HG03139 (cell line): ENCODE results near the gene KRTAP2-2.
"Not testable (repeated sequence)": the region's sequence is repeated elsewhere in the genome, so short reads cannot be mapped to it uniquely, and the experiment has no call there.

Experiments used
- ATAC-seq: cut with Tn5 transposase; IDR thresholded peaks from one replicate; pipeline ENCODE4 v1.9.1; 2021; ENCODE audit not compliant: unreplicated experiment

Gene KRTAP2-2

DNA sequence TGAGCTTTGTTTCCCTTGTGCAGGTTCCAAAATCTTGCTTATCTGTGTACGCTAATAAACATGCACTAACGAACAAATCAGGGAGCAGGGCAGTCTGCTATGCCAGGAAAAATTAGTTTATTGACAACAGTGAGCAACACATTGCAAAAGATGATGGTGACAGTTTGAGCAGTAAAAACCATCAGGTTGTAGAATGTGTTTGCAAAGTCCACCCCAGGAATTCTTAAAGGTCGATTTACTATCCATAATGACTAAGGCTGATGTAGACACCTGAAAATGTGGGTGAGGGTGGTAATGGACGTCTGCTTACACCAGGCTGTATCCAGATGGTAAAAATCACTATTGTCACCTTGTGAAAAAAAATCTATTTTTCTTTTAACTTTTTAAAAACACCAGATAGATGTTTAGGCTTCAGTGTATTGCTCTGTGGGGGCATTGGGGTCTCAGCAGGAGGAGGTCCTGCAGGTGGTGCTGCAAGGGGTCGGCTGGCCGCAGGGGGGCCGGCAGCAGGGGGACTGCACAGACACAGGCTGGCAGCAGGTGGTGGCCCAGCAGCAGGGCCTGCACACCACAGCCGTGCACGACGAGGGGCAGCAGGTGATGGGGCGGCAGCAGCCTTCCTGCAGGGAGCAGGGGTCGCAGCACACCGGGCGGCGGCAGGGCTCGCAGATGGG lies 10.1 kb upstream of the KRTAP2-2 start:
- ATAC-seq = not testable (repeated sequence)

DNA sequence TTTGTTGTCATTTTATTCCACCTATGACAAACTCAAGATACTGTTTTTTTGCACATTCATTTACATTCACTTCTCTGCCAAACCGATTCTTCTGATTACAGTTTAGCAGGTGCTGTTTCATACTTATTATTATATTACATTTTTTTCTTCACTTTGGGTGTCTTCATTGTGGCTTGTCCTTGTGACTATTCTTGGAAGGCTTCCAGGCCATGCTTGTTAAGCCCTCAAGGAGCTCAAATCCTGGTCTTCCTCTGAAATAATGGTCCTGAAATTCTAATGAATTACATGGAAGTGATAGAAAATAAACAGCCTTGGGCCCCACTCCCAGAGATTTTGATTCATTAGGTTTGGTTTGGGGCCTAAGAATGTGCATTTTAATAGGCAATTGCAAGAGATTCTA lies 9.3 kb upstream of the KRTAP2-2 start:
- no peak for ATAC-seq

DNA sequence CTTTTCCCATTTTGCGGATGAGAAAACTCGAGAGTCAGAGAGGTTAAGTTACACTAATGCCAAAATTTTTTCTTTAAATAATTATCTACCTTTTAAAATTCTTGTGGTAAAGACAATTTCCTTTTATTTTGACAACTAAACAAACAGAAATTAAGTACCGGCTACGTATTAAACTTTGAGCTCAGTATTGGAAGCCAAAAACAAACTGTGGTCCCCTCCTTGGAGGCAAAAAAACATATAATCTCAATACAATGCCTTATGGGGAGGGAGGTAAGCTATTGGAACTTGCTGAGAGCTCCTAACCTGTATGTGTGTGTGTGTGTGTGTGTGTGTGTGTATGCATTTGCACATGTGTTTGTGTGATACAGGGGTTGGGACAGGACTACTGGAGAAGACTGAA lies 8.4 kb upstream of the KRTAP2-2 start:
- ATAC-seq = no peak

DNA sequence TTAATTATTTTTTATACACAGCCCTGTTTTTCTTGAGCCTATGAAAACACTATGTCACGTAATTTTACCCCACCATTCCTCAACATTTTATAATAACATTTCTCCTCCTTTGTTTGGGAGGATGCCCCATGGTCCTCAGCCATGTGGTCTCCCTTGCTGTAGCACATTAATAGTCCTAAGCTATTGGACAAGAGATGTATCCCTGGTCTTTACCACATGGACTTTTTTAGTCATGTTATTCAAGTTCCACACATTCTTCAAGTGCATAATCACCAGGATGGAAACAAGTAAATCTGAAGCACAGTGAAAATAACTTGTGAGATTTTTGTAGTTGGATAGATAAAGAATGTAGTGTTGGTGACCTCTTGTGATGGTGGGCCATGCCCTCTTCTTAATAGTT lies 6.9 kb upstream of the KRTAP2-2 start:
- ATAC-seq = no peak

DNA sequence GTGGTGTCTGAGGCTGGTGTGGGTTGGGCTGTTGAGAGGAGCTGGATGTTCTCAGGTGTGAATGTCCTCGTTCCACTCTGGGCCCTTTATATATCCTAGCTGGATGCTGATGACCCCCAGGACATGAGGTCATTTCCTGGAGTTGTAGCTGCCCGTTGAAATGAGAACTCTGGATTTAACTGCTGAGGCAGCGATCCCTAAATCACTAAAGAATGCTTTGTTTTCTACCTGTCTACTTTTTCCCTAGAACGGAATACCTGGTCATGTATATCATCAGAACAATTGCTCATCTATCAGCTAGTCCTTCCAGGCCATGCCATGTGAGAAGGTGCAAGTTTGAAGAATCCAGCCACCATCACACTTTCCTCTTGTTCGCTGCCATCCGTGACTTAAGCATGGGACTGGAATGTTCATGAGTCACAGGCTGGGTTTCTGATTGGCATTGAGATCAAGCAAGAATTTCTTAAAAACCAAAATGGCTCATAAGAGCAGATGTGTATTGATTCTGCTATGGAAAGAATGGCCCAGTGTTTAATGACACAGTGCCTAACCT lies 5.1 kb upstream of the KRTAP2-2 start, which contains the start of gene KRTAP2-3:
TSS of gene KRTAP2-3 (minus strand) at position 63 of the 553 bp plus-strand sequence. CDS start 64 bp downstream, outside the sequence.
- no peak for ATAC-seq

DNA sequence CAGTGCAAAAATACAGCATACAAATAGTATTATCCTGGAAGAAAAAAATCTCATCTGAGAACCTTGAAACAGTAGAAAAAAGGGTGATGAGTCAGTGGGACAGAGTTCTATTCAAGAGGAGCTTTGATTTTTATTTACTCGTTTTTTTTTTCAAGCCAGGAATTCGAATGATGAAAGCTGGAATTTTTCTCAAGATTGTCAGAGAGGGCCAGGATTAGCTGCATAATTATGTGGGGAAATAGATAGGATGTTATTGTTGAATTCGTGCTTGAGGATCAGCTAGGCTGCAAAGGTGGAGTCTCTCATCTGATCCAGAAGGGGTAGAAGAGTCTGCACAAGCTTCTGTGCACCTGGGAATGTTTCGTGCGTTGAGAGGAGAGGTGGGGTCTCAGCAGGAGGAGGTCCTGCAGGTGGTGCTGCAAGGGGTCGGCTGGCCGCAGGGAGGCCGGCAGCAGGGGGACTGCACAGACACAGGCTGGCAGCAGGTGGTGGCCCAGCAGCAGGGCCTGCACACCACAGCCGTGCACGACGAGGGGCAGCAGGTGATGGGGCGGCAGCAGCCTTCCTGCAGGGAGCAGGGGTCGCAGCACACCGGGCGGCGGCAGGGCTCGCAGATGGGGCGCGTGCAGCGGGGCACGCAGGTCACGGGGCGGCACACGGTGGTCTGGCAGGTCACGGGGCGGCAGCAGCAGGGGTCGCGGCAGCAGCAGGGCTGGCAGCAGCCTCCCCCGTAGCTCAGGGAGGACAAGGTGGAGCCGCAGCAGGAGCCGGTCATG lies 4.4 kb upstream of the KRTAP2-2 start:
- ATAC-seq = not testable (repeated sequence)

DNA sequence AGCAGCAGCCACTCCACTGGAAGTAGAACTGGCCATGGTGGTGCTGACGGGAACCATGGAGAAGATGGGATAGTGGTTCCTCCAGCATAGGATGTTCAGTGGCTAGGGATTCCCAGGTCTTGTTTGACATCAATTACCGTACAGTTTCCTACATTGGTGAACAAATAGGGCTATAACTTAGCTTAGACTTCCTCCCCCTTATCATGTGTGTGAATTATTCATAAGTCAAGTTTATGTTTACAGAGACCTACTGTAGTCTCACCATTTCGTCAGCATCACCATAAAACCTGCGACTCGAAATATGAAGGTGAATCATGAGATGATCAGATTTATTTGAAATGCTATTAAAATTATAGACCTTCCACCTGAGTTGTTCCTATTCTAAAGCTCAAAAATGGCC lies 3.7 kb upstream of the KRTAP2-2 start:
- ATAC-seq = no peak

DNA sequence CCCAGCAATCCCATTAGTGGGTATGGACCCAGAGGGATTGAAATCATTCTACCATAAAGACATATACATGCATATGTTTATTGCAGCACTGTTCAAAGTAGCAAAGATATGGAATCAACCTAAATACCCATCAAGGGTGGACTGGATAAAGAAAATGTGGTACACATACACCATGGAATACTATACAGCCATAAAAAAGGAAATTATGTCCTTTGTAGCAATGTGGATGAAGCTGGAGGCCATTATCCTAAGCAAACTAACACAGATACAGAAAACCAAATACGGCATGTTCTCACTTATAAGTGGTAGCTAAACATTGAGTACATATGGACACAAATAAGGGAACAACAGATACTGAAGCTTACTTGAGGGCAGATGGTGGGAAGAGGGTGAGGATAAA lies 2.5 kb upstream of the KRTAP2-2 start:
- ATAC-seq = no peak

DNA sequence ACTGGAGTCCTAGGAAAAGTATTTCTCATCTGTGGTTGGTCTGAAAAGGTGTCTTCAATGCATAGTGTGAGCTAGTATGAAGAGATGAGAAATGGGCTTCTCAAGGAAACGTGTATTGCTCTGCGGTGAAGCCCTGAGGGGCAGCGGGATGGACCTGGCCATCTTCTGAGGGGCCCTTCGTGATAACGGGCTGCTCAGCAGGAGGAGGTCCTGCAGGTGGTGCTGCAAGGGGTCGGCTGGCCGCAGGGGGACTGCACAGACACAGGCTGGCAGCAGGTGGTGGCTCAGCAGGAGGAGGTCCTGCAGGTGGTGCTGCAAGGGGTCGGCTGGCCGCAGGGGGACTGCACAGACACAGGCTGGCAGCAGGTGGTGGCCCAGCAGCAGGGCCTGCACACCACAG lies 474 bp downstream of the KRTAP2-2 start:
- ATAC-seq = not testable (repeated sequence)

DNA sequence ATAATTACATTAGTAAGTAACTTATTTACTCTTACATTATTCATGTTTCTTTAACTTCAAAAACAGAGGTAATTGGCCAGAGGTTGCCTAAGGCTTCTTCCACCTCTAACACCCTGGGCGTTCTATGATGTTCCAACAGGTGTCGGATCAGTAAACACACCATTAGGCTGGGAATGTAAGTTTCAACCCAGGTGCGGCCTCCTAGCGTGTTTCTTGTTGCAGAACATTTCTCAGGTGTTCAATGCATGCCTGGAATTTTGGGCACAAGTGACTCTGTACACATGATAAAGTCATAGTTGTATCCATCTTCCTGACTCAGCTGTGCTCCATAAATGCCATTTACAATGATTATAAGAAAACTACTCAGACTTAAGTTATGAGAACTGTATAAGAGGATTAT lies 1.0 kb downstream of the KRTAP2-2 start:
- no peak for ATAC-seq

DNA sequence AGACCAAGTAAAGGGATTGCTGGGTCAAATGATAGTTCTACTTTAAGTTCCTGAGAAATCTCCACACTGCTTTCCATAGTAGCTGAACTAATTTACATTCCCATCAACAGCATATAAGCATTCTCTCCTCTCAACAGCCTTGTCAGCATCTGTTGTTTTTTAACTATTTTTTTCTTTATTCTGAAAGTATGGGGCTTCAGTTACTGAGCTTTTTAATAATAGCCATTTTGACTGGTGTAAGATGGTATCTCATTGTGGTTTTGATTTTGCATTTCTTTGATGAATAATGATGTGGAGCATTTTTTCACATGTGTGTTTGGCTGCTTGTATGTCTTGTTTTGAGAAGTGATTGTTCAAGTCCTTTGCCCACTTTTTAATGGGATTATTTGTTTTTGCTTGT lies 2.5 kb downstream of the KRTAP2-2 start:
- no peak for ATAC-seq

DNA sequence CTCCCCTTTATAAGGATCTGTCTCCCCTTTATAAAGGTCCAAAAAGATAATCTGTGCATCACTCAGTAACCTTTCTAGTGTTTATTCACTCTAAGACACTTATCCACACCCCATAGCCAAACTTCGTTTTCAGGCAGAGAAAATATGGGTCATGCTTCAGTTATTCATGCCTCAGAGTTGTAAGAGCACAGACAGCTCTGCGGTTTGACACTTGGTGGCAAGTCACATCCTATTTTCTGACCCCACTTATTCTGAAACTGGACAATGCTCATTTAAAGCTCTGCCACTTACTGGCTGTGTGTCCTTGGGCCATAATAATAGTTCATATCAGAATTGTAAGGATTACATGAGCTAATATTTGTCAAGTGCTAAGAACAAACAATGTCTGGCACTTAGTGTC lies 5.9 kb downstream of the KRTAP2-2 start:
- ATAC-seq = no peak

DNA sequence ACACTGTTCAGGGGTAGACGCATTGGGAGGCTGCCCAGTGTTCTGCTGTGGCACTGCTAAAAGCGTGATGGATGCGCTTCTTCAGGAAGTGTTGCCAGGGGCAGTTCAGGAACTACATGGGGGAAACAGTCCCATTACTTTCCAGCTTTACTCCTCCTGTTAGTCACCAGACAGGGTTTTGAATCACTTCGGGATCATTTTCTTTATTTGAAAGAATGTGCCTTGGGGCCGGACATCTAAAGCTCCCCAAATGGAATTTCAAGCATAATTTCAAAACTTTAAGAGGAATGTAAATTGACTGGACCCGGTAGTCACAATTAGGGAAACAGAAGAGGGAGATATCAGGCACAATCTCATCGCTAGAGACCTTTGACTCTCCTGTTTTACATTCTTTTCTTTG lies 6.6 kb downstream of the KRTAP2-2 start:
- ATAC-seq = no peak

DNA sequence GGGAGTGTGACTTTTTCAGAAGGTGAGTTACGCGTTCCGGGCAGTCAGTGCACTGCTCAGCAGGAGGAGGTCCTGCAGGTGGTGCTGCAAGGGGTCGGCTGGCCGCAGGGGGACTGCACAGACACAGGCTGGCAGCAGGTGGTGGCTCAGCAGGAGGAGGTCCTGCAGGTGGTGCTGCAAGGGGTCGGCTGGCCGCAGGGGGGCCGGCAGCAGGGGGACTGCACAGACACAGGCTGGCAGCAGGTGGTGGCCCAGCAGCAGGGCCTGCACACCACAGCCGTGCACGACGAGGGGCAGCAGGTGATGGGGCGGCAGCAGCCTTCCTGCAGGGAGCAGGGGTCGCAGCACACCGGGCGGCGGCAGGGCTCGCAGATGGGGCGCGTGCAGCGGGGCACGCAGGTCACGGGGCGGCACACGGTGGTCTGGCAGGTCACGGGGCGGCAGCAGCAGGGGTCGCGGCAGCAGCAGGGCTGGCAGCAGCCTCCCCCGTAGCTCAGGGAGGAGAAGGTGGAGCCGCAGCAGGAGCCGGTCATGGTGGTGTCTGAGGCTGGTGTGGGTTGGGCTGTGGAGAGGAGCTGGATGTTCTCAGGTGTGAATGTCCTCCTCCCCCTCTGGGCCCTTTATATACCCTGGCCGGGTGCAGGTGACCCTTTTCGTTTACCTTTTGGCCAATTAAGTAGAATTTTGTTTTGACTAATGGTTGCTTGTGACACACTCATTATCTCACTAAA lies 8.1 kb downstream of the KRTAP2-2 start, which contains the start of gene KRTAP2-1:
TSS of gene KRTAP2-1 (minus strand) at position 582 of the 731 bp plus-strand sequence. CDS start at position 533, 49 bp downstream.
- not testable (repeated sequence) for ATAC-seq

DNA sequence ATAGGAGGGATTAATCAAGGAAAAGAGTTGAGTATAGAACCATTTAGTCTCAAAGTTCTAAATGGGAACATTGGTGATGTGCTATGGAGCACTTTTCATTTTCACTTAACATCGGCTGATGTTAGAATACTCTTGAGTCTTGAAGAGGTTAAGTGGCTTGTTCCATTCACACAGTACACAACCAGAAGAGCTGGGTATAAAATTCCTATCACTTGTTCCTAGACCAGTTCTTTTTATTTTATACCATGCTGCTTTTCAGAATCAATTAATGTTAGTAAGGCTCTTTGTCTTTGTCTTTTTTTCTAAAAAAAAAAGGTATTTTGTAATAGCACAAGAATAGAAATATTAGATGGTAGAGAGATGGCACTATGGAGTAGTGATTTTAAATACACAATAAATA lies 12.1 kb downstream of the KRTAP2-2 start:
- no peak for ATAC-seq

DNA sequence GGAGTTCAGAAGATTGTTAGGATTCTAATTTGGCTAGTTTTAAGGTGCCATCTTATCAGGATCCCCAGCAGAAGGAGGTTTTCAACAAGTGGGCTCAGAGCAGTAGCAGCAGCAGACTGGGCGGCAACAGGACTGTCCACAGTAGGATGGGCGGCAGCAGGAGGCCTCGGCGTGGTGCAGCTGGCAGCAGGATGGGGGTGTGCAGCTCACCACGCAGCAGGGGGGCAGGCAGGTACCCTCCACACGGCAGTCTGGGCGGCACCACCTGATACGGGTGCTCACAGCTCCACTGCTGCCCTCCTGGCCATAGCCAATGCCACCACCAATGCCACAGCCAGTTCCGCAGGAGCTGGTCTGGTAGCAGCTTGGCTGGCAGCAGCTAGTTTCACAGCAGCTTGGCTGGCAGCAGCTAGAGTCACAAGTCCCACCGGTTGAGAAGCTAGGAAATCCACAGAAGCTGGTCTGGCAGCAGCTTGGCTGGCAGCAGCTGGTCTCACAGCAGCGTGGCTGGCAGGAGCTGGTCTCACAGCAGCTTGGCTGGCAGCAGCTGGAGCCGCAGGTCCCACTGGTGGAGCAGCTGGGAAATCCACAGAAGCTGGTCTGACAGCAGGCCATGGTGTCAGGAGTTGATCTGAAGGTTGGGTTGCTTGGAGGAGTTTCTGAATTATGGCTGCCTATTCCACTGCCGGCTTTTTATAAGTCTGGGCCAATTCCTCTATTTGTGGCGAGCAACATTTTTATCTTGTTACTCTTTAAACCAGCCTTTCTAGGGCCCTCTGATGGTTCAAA lies 14.1 kb downstream of the KRTAP2-2 start, which contains the start of gene KRTAP1-1:
TSS of gene KRTAP1-1 (minus strand) at position 668 of the 789 bp plus-strand sequence. CDS start at position 615, 53 bp downstream.
- ATAC-seq = not testable (repeated sequence)

DNA sequence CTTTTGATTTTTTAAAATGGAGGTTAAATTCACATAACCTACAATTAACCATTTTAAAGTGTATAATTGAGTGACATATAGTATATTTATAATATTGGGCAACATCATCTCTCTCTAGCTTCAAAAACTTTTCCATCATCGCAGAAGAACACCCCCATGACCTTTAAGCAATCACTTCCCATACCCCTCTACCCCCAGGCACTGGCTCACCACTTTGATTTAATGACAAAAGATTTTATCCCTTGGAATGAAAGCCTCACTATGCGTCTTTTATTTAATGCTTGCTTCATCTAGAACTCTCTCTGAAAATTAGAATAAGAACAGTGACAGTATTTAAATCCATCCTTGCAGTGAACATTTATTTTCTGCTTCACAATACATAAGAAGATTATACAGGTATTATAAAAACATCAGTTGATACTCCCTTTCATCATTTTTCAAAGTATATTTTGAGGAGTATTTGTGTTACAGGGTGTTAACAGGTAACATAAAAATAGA lies 17.1 kb downstream of the KRTAP2-2 start:
- no peak for ATAC-seq

DNA sequence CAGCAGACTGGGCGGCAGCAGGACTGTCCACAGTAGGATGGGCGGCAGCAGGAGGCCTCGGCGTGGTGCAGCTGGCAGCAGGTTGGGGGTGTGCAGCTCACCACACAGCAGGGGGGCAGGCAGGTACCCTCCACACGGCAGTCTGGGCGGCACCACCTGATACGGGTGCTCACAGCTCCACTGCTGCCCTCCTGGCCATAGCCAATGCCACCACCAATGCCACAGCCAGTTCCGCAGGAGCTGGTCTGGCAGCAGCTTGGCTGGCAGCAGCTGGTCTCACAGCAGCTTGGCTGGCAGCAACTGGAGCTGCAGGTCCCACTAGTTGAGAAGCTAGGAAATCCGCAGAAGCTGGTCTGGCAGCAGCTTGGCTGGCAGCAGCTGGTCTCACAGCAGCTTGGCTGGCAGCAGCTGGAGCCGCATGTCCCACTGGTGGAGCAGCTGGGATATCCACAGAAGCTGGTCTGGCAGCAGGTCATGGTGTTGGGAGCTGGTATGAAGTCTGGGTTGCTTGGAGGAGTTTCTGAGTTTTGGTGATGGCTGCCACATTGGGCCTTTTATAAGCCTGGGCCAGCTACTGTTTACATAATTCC lies 20.6 kb downstream of the KRTAP2-2 start, which contains the start of gene KRTAP1-3:
TSS of gene KRTAP1-3 (minus strand) at position 529 of the 590 bp plus-strand sequence. CDS start at position 476, 53 bp downstream.
- ATAC-seq = not testable (repeated sequence)

DNA sequence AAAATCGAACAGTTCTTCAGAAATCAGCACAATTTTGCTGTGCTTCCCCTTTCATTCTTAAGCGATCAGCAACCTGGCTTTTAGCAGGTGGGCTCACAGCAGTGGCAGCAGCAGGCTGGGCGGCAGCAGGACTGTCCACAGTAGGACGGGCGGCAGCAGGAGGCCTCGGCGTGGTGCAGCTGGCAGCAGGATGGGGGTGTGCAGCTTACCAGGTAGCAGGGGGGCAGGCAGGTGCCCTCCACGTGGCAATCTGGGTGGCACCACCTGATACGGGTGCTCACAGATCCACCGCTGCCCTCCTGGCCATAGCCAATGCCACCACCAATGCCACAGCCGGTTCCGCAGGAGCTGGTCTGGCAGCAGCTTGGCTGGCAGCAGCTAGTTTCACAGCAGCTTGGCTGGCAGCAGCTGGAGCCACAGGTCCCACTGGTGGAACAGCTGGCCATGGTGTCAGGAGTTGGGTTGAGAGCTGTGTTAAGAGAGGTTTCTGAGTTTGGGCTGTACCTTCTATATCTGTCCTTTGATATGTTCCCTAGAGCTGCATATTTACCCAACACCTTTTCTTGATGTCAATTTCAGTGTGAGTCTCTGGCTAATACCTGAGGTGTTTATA lies 25.3 kb downstream of the KRTAP2-2 start, which contains the start of gene KRTAP1-4:
TSS of gene KRTAP1-4 (minus strand) at position 563 of the 613 bp plus-strand sequence. CDS start at position 446, 117 bp downstream.
- ATAC-seq = no peak
